Breast epithelium (tissue), 3 donors: ENCODE measurements around the gene IMMP2L.

Experiments
- POLR2A ChIP-seq: fragments of 450-650 bp; IDR thresholded peaks from one replicate; pipeline ENCODE4 v1.6.1; 2016; ENCODE audit warnings: antibody characterized with exemption, mild to moderate bottlenecking, moderate library complexity
- POLR2AphosphoS5 ChIP-seq, 3 donors: sonication (generic); formaldehyde crosslinking; IDR thresholded peaks; one replicate each; pipeline ENCODE4 v1.6.1; 2017; ENCODE audit warnings: antibody characterized with exemption in 3 of 3
- TF ChIP-seq, protein P1 (sequence below), 3 donors: fragments of 450-650 bp; IDR thresholded peaks; one replicate each; pipeline ENCODE4 v1.5.1; 2016 to 2017; ENCODE audit warnings: antibody characterized with exemption in 3 of 3, mild to moderate bottlenecking in 3 of 3, moderate library complexity in 3 of 3

DNA sequence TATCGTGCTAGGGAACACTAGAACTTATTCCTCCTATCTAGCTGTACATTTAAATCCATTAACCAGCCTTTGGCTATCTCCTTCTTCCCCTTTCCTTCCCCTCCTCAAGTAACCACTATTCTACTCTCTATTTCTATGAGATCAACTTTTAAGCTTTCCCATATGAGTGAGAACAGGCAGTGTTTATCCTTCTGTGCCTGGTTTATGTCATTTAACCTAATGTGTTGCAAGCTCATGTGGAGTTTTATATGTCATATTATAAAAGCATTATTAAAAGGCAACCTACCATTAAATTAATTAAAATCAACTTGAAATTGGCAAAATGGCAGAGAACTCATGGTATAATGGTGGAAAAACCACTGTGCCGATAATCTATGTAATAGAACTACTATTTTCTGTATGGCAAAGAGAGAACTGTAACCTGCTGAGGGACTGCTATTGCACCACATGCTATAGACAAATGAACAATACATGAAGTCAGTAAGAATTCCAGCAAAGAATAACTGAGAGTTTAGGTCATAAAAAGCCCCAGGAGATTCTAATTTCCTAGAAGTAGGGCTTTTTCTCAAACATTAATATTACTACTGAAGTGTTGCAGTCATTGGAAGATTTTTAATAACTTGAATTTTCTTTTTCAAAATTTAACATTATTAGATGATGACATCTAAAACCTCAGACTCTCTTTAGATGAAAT, 389.6 kb downstream of the IMMP2L start:
- TF ChIP-seq, protein P1, sequence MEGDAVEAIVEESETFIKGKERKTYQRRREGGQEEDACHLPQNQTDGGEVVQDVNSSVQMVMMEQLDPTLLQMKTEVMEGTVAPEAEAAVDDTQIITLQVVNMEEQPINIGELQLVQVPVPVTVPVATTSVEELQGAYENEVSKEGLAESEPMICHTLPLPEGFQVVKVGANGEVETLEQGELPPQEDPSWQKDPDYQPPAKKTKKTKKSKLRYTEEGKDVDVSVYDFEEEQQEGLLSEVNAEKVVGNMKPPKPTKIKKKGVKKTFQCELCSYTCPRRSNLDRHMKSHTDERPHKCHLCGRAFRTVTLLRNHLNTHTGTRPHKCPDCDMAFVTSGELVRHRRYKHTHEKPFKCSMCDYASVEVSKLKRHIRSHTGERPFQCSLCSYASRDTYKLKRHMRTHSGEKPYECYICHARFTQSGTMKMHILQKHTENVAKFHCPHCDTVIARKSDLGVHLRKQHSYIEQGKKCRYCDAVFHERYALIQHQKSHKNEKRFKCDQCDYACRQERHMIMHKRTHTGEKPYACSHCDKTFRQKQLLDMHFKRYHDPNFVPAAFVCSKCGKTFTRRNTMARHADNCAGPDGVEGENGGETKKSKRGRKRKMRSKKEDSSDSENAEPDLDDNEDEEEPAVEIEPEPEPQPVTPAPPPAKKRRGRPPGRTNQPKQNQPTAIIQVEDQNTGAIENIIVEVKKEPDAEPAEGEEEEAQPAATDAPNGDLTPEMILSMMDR (IDR thresholded peaks at IDR 0.05) = no peak
- TF ChIP-seq POLR2A = no peak
- no peak for TF ChIP-seq POLR2AphosphoS5 (IDR thresholded peaks at IDR 0.05)
